ENCODE data around the gene GLS.

GLS gene

GRCh38 chr2:190996338-190996946 is 115.8 kb downstream of the GLS start:
- peak; percentile 54 for DNase-seq

- DNase-seq, result no peak
These were observed 116.3 kb downstream of the GLS start for GRCh38 chr2:190996947-190997346.

GRCh38 chr2:190997526-190998113 is 117.0 kb downstream of the GLS start:
- no peak for DNase-seq

GRCh38 chr2:190999058-190999457 is 118.4 kb downstream of the GLS start:
- no peak for DNase-seq

- no peak for DNase-seq
These were observed 119.5 kb downstream of the GLS start for GRCh38 chr2:190999949-191000665.

- DNase-seq, result no peak
These were observed 120.4 kb downstream of the GLS start for GRCh38 chr2:191001032-191001431.

- DNase-seq, result no peak
These were observed 121.0 kb downstream of the GLS start for GRCh38 chr2:191001624-191002023.

GRCh38 chr2:191003405-191004309 is 123.0 kb downstream of the GLS start:
- no peak for DNase-seq

GRCh38 chr2:191006297-191006696 is 125.7 kb downstream of the GLS start:
- DNase-seq, result no peak

GRCh38 chr2:191006997-191007783 is 126.6 kb downstream of the GLS start:
- no peak for DNase-seq

- no peak for DNase-seq
These were observed 127.7 kb downstream of the GLS start for GRCh38 chr2:191008286-191008685.

GRCh38 chr2:191009541-191010374 is 129.1 kb downstream of the GLS start:
- DNase-seq, result peak; percentile 54

- DNase-seq, result no peak
These were observed 130.6 kb downstream of the GLS start for GRCh38 chr2:191010887-191011885.

- no peak for DNase-seq
These were observed 131.7 kb downstream of the GLS start for GRCh38 chr2:191012346-191012745.

- DNase-seq, result no peak
These were observed 132.4 kb downstream of the GLS start for GRCh38 chr2:191012845-191013681.

GRCh38 chr2:191013682-191013931 is 133.0 kb downstream of the GLS start:
- no peak for DNase-seq

- peak; percentile 92 for DNase-seq
These were observed 133.5 kb downstream of the GLS start, which contains the start of gene STAT1 for GRCh38 chr2:191013932-191014652. TSS of gene STAT1 (minus strand) at chr2:191014171. CDS start at chr2:191010003, 4,168 bp downstream.

- DNase-seq, result no peak
These were observed 134.0 kb downstream of the GLS start for GRCh38 chr2:191014653-191015020.
